Neutrophil (primary cell): ENCODE data around the gene CACNA1S.

Source experiments
- H3K27ac ChIP-seq: fragments of 200-600 bp; sonication (generic); 2 replicates; pipeline ENCODE4 v1.5.1; 2016; ENCODE audit warnings: mild to moderate bottlenecking, moderate library complexity
- H3K27me3 ChIP-seq: fragments of 200-600 bp; sonication (generic); 2 replicates; pipeline ENCODE4 v1.6.0; 2016; ENCODE audit warnings: mild to moderate bottlenecking
- H3K36me3 ChIP-seq: fragments of 200-600 bp; sonication (generic); 2 replicates; pipeline ENCODE4 v1.5.1; 2017
- H3K4me1 ChIP-seq, 2 experiments: fragments of 200-600 bp in 1 of 2; sonication (generic) in 1 of 2; 1 replicate in 1 of 2; 2 replicates in 1 of 2; pipeline versions ENCODE4 v1.5.1 to v1.6.1; 2013 to 2016; ENCODE audit warnings: low read depth in 1 of 2, low read length in 1 of 2, mild to moderate bottlenecking in 1 of 2, moderate library complexity in 1 of 2; ENCODE audit not compliant: control insufficient read depth in 1 of 2, insufficient read depth in 1 of 2
- H3K4me3 ChIP-seq, 2 experiments: fragments of 200-600 bp in 1 of 2; sonication (generic) in 1 of 2; 1 replicate in 1 of 2; 2 replicates in 1 of 2; pipeline ENCODE4 v1.5.1; 2013 to 2016; ENCODE audit warnings: low read depth in 1 of 2, low read length in 1 of 2, mild to moderate bottlenecking in 1 of 2, moderate library complexity in 1 of 2
- H3K9me3 ChIP-seq: fragments of 200-600 bp; sonication (generic); 2 replicates; pipeline ENCODE4 v1.5.1; 2016
- CTCF ChIP-seq: fragments of 200-600 bp; sonication (generic); IDR thresholded peaks from 2 replicates; pipeline ENCODE4 v1.5.1; 2016; ENCODE audit warnings: antibody characterized with exemption

CACNA1S gene

GRCh38 chr1:201002510-201002909 lies 109.7 kb downstream of the CACNA1S start:
- H3K27me3 ChIP-seq, result no peaks in the 10 kb centered on the region
- H3K27ac ChIP-seq, result no peak overlapping the region
- no peak for TF ChIP-seq CTCF
- H3K4me3 ChIP-seq, result no peak overlapping the region
- H3K4me1 ChIP-seq, result peaks cover 0 to under 1% of the 10 kb centered on the region in 2 experiments
- H3K36me3 ChIP-seq, result peaks cover 88% of the 10 kb centered on the region
- no peaks in the 10 kb centered on the region for H3K9me3 ChIP-seq

GRCh38 chr1:201001962-201002361 lies 110.3 kb downstream of the CACNA1S start:
- Histone ChIP-seq H3K4me1 (no peaks in the 10 kb centered on the region), H3K27ac (no peak overlapping the region), H3K27me3 (no peaks in the 10 kb centered on the region), H3K9me3 (no peaks in the 10 kb centered on the region), H3K36me3 (peaks cover 94% of the 10 kb centered on the region), H3K4me3 (no peak overlapping the region)
- TF ChIP-seq CTCF, result no peak

GRCh38 chr1:201000391-201000790 lies 111.8 kb downstream of the CACNA1S start:
- H3K4me1 ChIP-seq, result no peaks in the 10 kb centered on the region
- no peak overlapping the region for H3K27ac ChIP-seq
- peaks cover 98% of the 10 kb centered on the region for H3K36me3 ChIP-seq
- no peak for TF ChIP-seq CTCF
- no peaks in the 10 kb centered on the region for H3K27me3 ChIP-seq
- H3K9me3 ChIP-seq, result no peaks in the 10 kb centered on the region
- H3K4me3 ChIP-seq, result no peak overlapping the region

- H3K4me1 ChIP-seq, result no peaks in the 10 kb centered on the region
- no peak overlapping the region for H3K27ac ChIP-seq
- TF ChIP-seq CTCF, result no peak
- no peak overlapping the region for H3K4me3 ChIP-seq
- H3K36me3 ChIP-seq, result peaks cover 98% of the 10 kb centered on the region
- H3K27me3 ChIP-seq, result no peaks in the 10 kb centered on the region
- no peaks in the 10 kb centered on the region for H3K9me3 ChIP-seq
Measured at GRCh38 chr1:200999667-201000066, 112.6 kb downstream of the CACNA1S start.

- peaks cover 3 to 9% of the 10 kb centered on the region in 2 experiments for H3K4me1 ChIP-seq
- TF ChIP-seq CTCF, result no peak
- H3K9me3 ChIP-seq, result no peaks in the 10 kb centered on the region
- H3K27ac ChIP-seq, result no peak overlapping the region
- peaks cover 96% of the 10 kb centered on the region for H3K36me3 ChIP-seq
- no peaks in the 10 kb centered on the region for H3K27me3 ChIP-seq
- H3K4me3 ChIP-seq, result no peak overlapping the region
Measured at GRCh38 chr1:200998323-200998722, 113.9 kb downstream of the CACNA1S start.
